Activated CD8-positive, alpha-beta memory T cell treated with anti-CD3 and anti-CD28 coated beads, Interleukin-2, amount 10 ng/mL, durations not matched to agents 7 days and 5 days (primary cell): ENCODE measurements around the gene GSG1L2. TPM values are rescaled to one million over a fixed set of nuclear protein-coding genes. Genes with fewer than 3 reads are reported as not detected.

Experiments
- ATAC-seq: fragments of 150-1000 bp; cut with Tn5 transposase; one replicate; pipeline ENCODE4 v1.10.0; 2021; ENCODE audit warnings: moderate library complexity
- CTCF ChIA-PET: fragments of 350-600 bp; sonication (Branson Sonifier 250); formaldehyde crosslinking; loops from one replicate; lab custom pipeline; 2021; ENCODE audit warnings: antibody characterized with exemption; lab: Charles Lee
- DNase-seq: peaks from one replicate; pipeline ENCODE4 v3.0.0-alpha.2; 2020
- H3K27ac Mint-ChIP-seq: one replicate; pipeline ENCODE4 v1.8.0; 2021; ENCODE audit warnings: mild to moderate bottlenecking, mixed read lengths
- H3K27me3 Mint-ChIP-seq: one replicate; pipeline ENCODE4 v1.8.0; 2021; ENCODE audit warnings: mixed read lengths
- H3K36me3 Mint-ChIP-seq: one replicate; pipeline ENCODE4 v1.8.0; 2021; ENCODE audit warnings: mild to moderate bottlenecking, mixed read lengths
- H3K4me1 Mint-ChIP-seq: one replicate; pipeline ENCODE4 v1.8.0; 2021; ENCODE audit warnings: mixed read lengths
- H3K4me3 Mint-ChIP-seq: one replicate; pipeline ENCODE4 v1.8.0; 2021; ENCODE audit warnings: mild to moderate bottlenecking, moderate library complexity, mixed read lengths
- H3K9me3 Mint-ChIP-seq: one replicate; pipeline ENCODE4 v1.8.0; 2022; ENCODE audit warnings: low read depth, mixed read lengths
- total RNA-seq, 2 experiments: library from RNA; stranded (reverse); gene quantifications; one replicate each; pipeline ENCODE4 v1.2.3, GENCODE V29; 2021

GSG1L2 gene
- total RNA-seq, 2 experiments from 2014 or later: not detected

- Mint-ChIP-seq H3K4me3 (no peak overlapping the region), H3K27me3 (no peaks in the 10 kb centered on the region), H3K27ac (no peak overlapping the region), H3K36me3 (no peaks in the 10 kb centered on the region), H3K9me3 (peaks cover 6% of the 10 kb centered on the region), H3K4me1 (no peaks in the 10 kb centered on the region)
- CTCF ChIA-PET: no interaction called here
- DNase-seq (no peak), ATAC-seq (no peak)
Observed at GRCh38 chr17:9814337-9814945, 7.4 kb downstream of the GSG1L2 start.

- Mint-ChIP-seq H3K9me3 (peaks cover 6% of the 10 kb centered on the region), H3K27ac (no peak overlapping the region), H3K36me3 (no peaks in the 10 kb centered on the region), H3K4me1 (no peaks in the 10 kb centered on the region), H3K27me3 (no peaks in the 10 kb centered on the region), H3K4me3 (no peak overlapping the region)
- CTCF ChIA-PET: no interaction called here
- no peak for ATAC-seq
- no peak for DNase-seq
Observed at GRCh38 chr17:9813166-9813565, 8.7 kb downstream of the GSG1L2 start.

DNA sequence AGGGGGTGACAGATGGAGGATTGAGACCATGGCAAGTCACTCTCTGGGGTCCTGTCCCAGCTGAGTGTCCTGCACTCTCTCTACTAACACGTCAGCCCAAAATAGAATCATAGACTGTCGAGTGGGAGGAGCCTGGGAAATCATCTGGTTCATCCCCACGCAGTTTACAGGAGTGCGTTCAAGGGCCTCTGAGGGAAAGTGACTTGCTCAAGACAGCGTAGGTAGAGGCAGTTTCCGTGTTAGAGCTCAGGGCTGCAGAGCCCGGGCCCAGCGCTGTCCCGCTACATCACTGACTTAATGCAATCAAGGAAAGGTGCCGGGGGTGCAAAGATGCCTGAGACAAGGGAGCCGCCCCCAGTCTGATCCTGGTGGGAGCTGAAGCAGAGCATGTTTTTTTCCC, 10.3 kb downstream of the GSG1L2 start:
- no peaks in the 10 kb centered on the region for H3K4me1 Mint-ChIP-seq
- H3K27me3 Mint-ChIP-seq: no peaks in the 10 kb centered on the region
- H3K27ac Mint-ChIP-seq: no peak overlapping the region
- no peaks in the 10 kb centered on the region for H3K36me3 Mint-ChIP-seq
- CTCF ChIA-PET: no interaction called here
- ATAC-seq (no peak), DNase-seq (no peak)
- H3K4me3 Mint-ChIP-seq: no peak overlapping the region
- H3K9me3 Mint-ChIP-seq: peaks cover 5% of the 10 kb centered on the region

- Mint-ChIP-seq H3K27ac (no peak overlapping the region), H3K36me3 (no peaks in the 10 kb centered on the region), H3K27me3 (no peaks in the 10 kb centered on the region), H3K4me1 (no peaks in the 10 kb centered on the region), H3K4me3 (no peak overlapping the region), H3K9me3 (peaks cover under 1% of the 10 kb centered on the region)
- ATAC-seq: no peak
- no peak for DNase-seq
- CTCF ChIA-PET: no interaction called here
Observed at GRCh38 chr17:9811086-9811485, 10.8 kb downstream of the GSG1L2 start.

DNA sequence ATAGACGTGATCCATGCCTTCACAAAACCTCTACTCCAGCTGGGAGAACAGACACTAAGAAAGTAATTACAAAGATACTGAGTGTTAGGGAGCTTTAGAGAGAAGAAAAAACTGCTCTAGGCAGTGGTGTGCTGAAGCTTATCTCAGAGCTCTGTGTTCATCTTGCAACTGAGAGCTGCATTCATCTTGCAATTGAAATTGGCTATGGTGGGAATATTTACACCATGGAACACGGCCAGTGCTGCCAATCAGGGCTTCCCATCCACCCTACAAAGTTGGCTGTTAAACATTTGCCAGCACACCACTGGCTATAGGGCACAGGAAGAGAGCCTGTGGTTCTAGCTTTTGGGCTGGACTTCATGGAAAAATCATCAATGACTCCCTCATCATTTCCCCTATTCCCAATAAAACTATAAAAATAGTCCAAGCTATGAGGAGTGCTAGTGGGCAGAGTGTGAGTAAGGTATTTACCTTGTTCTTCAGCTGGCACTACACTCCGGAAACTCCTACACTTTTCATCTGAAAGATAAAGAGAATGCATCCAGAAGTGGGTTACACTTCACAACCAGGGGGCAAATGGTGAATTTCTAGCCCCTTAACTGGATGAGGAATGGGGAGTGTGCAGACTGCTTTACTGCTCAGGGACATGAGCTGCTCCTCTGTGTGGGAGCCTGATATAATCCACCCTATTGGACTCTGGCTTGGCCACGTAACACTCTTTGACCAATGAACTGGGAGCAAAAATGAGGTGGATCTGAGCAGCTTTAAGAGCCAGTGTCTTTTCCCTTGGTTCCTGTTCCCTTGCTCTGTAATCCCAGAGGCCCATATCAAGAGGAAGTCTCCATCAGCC, 11.6 kb downstream of the GSG1L2 start:
- CTCF ChIA-PET: no interaction called here
- H3K27ac Mint-ChIP-seq: no peak overlapping the region
- no peaks in the 10 kb centered on the region for H3K9me3 Mint-ChIP-seq
- DNase-seq (no peak), ATAC-seq (no peak)
- H3K4me3 Mint-ChIP-seq: no peak overlapping the region
- no peaks in the 10 kb centered on the region for H3K27me3 Mint-ChIP-seq
- no peaks in the 10 kb centered on the region for H3K36me3 Mint-ChIP-seq
- H3K4me1 Mint-ChIP-seq: no peaks in the 10 kb centered on the region

DNA sequence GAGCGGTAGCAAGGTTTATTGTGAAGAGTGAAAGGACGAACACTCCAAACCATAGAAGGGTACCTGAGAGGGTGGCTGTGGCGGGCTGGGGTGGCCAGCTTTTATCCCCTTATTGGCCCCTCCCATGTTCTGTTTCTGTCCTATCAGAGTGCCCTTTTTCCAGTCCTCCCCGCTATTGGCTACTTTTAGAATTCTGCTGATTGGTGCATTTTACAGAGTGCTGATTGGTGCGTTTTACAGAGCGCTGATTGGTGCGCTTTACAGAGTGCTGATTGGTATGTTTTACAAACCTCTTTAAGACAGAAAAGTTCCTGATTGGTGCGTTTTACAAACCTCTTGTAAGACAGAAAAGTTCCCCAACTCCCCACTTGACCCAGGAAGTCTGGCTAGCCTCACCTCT, 12.5 kb downstream of the GSG1L2 start:
- Mint-ChIP-seq H3K27ac (no peak overlapping the region), H3K4me3 (no peak overlapping the region), H3K36me3 (no peaks in the 10 kb centered on the region), H3K27me3 (no peaks in the 10 kb centered on the region), H3K9me3 (no peaks in the 10 kb centered on the region), H3K4me1 (no peaks in the 10 kb centered on the region)
- no peak for DNase-seq
- ATAC-seq: no peak
- CTCF ChIA-PET: no interaction called here

GRCh38 chr17:9806699-9807098, 15.2 kb downstream of the GSG1L2 start:
- H3K4me1 Mint-ChIP-seq: no peaks in the 10 kb centered on the region
- no peak overlapping the region for H3K4me3 Mint-ChIP-seq
- no peaks in the 10 kb centered on the region for H3K36me3 Mint-ChIP-seq
- no peak overlapping the region for H3K27ac Mint-ChIP-seq
- no peaks in the 10 kb centered on the region for H3K9me3 Mint-ChIP-seq
- ATAC-seq (no peak), DNase-seq (no peak)
- CTCF ChIA-PET: no interaction called here
- H3K27me3 Mint-ChIP-seq: peaks cover 2% of the 10 kb centered on the region

- no peak for ATAC-seq
- no peak overlapping the region for H3K27ac Mint-ChIP-seq
- H3K27me3 Mint-ChIP-seq: peaks cover 2% of the 10 kb centered on the region
- H3K9me3 Mint-ChIP-seq: no peaks in the 10 kb centered on the region
- CTCF ChIA-PET: no interaction called here
- H3K36me3 Mint-ChIP-seq: no peaks in the 10 kb centered on the region
- DNase-seq: no peak
- no peak overlapping the region for H3K4me3 Mint-ChIP-seq
- no peaks in the 10 kb centered on the region for H3K4me1 Mint-ChIP-seq
Observed at GRCh38 chr17:9805769-9806168, 16.1 kb downstream of the GSG1L2 start.

GRCh38 chr17:9802697-9803096, 19.2 kb downstream of the GSG1L2 start:
- Mint-ChIP-seq H3K27me3 (peaks cover 2% of the 10 kb centered on the region), H3K4me1 (no peaks in the 10 kb centered on the region), H3K9me3 (no peaks in the 10 kb centered on the region), H3K4me3 (no peak overlapping the region), H3K36me3 (no peaks in the 10 kb centered on the region), H3K27ac (no peak overlapping the region)
- CTCF ChIA-PET: no interaction called here
- ATAC-seq (no peak), DNase-seq (no peak)

- Mint-ChIP-seq H3K9me3 (no peaks in the 10 kb centered on the region), H3K27me3 (peaks cover 2% of the 10 kb centered on the region), H3K4me1 (no peaks in the 10 kb centered on the region), H3K27ac (no peak overlapping the region), H3K4me3 (no peak overlapping the region), H3K36me3 (no peaks in the 10 kb centered on the region)
- CTCF ChIA-PET: no interaction called here
- no peak for DNase-seq
- ATAC-seq: no peak
Observed at GRCh38 chr17:9802294-9802693, 19.6 kb downstream of the GSG1L2 start.

- no peaks in the 10 kb centered on the region for H3K36me3 Mint-ChIP-seq
- no peaks in the 10 kb centered on the region for H3K4me1 Mint-ChIP-seq
- ATAC-seq (no peak), DNase-seq (no peak)
- CTCF ChIA-PET: no interaction called here
- H3K4me3 Mint-ChIP-seq: no peak overlapping the region
- H3K27ac Mint-ChIP-seq: no peak overlapping the region
- H3K9me3 Mint-ChIP-seq: no peaks in the 10 kb centered on the region
- peaks cover 2% of the 10 kb centered on the region for H3K27me3 Mint-ChIP-seq
Observed at GRCh38 chr17:9801505-9801904, 20.4 kb downstream of the GSG1L2 start.

DNA sequence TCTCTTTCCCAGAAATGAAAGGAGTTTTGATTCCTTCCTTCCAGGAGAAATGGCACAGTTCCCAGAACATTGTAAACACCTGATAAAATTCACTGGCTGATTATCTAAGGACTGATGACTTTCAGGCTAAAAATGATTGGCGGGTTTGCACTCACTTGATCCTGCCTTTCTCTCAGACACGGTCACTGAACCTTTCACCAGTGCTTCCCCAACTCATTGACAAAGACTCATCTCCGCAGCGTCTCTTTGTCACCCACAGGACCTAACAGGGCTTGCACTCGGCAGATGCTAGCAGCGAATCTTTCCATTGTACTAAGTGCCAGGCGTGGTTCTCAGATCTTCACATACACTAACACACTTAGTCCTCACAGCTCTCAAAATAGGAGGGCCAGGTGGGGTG, 23.2 kb downstream of the GSG1L2 start:
- no peaks in the 10 kb centered on the region for H3K4me1 Mint-ChIP-seq
- no peak for ATAC-seq
- peaks cover 2% of the 10 kb centered on the region for H3K27me3 Mint-ChIP-seq
- H3K4me3 Mint-ChIP-seq: no peak overlapping the region
- H3K27ac Mint-ChIP-seq: no peak overlapping the region
- H3K36me3 Mint-ChIP-seq: no peaks in the 10 kb centered on the region
- CTCF ChIA-PET: no interaction called here
- DNase-seq: no peak
- H3K9me3 Mint-ChIP-seq: no peaks in the 10 kb centered on the region

DNA sequence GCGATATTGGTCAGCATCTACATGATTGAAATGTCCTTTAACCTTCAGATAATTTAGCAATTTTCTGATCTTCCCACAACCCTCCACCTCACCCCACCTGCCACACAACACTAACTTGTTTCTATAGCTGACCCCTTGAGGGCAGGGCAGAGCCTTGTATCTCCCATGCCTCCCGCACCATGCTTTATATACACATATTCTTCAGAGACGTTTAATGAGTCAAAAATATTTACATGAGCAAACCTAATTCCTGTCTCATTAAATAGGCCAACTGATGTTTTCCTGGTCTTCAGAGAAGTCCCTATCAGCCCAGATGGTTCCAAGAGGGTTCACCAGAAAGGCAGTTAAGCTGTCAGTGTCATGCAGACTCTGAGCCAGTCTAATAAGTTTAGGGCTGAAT, 23.9 kb downstream of the GSG1L2 start:
- Mint-ChIP-seq H3K27ac (no peak overlapping the region), H3K4me3 (no peak overlapping the region), H3K9me3 (no peaks in the 10 kb centered on the region), H3K36me3 (no peaks in the 10 kb centered on the region), H3K4me1 (no peaks in the 10 kb centered on the region), H3K27me3 (peaks cover 2% of the 10 kb centered on the region)
- ATAC-seq: no peak
- CTCF ChIA-PET: no interaction called here
- no peak for DNase-seq

DNA sequence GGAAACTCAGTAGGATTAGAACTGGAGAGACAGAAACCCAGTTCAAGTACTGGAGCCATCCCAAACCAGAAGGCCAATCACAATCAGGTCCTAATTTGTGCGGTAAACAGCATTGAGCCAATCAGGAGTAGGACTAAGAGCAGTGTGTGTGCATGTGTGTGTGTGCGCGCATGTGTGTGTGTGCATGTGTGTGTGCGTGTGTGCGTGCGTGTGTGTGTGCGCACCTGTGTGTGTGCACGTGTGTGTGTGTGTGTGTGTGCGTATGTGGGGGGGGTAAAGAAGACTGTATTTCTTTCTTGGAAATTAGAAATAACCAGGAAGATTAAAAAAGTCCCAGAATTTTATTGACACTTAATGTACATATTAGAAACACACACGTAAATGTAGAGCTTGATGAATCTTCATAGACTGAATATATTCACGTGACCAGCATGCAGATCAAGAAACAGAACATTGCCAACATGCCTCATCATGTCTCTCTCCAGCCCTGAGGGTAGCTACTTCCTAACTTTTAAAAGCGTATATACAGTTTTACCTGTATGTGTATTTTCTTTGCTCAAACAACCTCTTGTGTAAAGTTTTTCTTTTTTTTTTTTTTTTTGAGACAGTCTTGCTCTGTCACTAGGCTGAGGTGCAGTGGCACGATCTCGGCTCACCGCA, 29.6 kb downstream of the GSG1L2 start:
- ATAC-seq (no peak), DNase-seq (no peak)
- Mint-ChIP-seq H3K9me3 (no peaks in the 10 kb centered on the region), H3K36me3 (no peaks in the 10 kb centered on the region), H3K4me1 (no peaks in the 10 kb centered on the region), H3K4me3 (no peak overlapping the region), H3K27ac (no peak overlapping the region), H3K27me3 (no peaks in the 10 kb centered on the region)
- CTCF ChIA-PET: no interaction called here
